NCI-H146 treated with DMSO at 0.1 percent for 48 hours (cell line): ENCODE results near the gene ZFHX3.

ENCODE experiments used
- DNase-seq: peaks from one replicate; lab custom pipeline; 2025; ENCODE audit not compliant: unreplicated experiment; lab: John Stamatoyannopoulos, UW

Gene ZFHX3

GRCh38 chr16:73068541-73069401, 20.8 kb upstream of the ZFHX3 start:
- DNase-seq, result no peak

DNA sequence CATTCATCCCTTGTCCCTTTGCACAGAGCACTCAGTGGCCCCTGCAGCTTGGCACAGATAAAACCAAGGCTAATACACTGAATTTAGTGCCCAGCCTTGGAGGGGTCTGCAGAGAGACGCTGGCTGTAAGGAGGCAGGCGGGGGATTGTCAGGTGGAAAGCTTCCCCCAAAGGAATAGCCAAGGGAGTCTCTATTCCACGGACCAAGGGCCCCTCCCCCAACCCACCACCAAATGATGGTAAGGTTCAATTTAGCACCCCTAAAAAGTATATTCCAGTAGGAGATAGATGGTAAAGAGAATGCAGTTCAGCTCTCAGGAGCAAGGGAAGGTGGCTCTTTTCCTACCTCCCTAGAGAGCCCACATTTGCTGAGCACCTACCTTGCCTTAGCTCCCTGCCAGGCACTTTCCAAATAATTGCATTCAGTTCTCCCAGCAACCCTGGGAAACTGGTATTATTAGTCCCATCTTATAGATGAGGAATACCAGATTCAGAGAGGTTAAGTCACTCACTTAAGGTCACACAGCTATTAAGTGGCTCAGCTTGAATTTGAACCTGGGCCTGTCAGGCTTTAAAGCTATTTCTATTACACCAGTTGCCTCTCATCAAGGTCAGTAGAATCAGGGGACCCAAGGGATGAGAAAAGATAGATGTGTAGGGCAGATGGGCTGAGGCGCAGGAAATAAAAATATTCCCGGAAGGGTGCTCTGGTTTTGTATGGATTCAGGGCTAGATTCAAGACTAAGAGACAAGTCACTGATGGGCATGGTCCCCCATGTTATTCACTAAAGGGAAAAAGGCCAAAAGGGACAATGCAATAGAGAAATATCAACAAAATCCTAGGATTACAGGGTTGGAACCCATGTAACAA, 20.0 kb upstream of the ZFHX3 start:
- no peak for DNase-seq

DNA sequence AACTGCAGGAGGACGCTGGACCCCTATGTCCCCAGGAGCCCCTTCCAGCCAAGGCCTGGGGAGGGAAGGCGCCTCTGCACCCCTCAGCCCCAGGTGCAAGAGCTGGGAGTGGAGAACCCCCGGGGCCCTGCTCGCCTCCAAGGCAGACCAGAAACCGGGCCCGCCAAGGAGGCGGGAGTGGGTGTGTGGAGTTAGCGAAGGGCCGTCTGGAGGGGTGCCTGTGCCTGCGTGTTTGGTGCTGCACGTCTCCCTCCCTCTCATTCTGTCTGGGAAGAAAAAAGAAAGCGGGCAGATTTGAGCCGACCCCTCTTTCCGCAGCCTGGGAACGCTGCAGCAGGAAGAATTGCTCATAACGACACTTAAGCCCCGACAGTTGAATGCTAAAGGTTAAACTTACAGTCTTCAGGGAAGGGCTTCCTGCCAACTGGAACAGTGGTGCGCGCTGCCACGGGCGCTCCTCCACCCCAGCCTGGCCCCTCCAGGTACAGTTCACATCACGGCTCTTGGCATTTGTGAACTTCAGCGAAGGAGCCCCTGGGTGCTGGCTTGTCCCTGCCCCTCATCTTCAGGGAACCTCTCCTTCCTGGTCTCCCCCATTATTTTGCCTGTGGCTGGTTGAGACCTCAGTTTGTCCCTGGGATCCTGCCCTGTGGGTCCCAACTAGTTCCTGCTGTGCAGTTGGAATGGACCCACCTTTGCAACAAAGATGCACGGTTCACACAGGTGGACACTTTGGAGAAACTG, 19.2 kb upstream of the ZFHX3 start:
- no peak for DNase-seq

- DNase-seq, result no peak
Measured at GRCh38 chr16:73066331-73066926, 18.5 kb upstream of the ZFHX3 start.

- no peak for DNase-seq
Measured at GRCh38 chr16:73065632-73066330, 17.9 kb upstream of the ZFHX3 start.

DNA sequence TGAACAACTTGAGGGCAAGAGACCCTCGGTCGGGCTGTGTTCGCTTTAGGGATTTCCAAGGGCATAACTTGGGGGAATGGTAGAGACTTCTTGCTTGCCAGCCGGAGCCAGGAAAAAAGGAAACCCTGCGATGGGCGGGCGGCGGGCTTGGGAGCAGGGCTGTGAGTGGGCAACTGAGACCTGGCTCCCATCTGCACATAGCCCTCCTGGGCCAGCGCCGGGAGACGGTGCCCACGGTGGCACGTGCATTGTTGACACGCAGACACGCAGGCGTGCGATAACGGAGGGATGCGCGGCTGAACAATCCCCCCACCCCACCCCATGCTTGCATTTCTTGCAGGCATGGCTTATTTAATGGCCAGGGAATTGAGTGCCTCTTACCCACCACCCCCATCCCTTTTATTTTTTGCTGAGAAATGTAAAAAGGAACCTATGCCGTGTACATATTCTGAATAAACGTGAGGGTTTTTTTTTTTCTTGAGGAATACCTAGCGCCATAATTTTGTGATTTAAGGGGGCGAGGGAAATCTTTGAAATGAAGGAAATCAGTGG, 17.1 kb upstream of the ZFHX3 start:
- no peak for DNase-seq

DNA sequence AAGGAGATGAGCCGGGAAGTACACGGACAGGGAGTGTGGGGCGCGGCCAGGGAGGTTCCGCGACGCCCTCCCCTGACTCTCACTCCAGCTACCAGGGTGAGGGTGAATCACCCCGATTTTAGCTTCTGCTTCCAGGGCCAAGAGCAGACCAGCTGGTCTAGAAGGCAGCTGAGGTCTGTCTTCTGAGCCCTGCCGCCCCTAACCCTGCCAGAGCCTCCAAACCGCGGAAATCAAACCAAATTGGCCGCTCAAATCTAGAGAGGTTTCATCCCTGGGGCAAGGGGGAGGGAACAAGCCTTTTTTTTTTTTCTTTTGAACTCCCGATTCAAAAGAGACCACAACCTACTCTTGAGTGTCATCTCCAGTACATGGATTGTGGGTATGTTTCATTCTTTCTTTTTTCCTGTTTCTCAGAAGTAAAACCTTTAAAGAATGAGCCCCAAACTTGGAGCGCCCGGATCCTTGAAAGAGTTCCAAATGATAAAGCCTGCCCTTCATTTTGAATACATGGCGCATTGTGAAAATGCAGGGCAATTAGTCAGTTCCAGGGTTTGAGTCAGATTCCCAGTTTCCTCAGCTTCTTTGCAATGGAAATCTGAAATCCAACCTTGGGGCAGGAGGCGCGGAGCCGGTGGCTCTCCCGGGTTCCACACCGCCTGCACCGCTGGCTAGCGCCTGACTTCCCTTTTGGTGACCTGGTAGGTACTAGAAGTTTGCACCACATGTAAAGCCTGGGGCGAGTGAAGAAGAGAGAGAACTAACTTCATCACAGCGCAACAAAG, 16.5 kb upstream of the ZFHX3 start:
- no peak for DNase-seq

DNA sequence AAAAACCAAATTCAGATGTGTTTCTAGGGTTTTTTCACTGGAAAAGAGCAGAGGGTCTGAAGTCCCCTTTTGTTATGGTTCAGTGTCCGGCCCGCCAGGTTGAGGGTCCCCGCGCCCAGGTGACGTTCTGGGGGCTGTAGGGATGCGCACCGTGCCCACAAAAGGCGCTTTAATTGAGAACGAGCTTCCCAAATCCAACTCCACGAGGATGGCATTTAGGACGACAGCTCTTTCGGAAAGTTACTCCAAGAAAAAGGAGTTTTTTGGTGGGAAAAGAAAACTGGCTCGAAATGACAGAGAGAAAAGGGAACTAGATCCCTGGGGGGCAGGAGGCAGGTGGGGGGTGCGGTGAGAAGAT, 15.9 kb upstream of the ZFHX3 start:
- DNase-seq, result no peak

DNA sequence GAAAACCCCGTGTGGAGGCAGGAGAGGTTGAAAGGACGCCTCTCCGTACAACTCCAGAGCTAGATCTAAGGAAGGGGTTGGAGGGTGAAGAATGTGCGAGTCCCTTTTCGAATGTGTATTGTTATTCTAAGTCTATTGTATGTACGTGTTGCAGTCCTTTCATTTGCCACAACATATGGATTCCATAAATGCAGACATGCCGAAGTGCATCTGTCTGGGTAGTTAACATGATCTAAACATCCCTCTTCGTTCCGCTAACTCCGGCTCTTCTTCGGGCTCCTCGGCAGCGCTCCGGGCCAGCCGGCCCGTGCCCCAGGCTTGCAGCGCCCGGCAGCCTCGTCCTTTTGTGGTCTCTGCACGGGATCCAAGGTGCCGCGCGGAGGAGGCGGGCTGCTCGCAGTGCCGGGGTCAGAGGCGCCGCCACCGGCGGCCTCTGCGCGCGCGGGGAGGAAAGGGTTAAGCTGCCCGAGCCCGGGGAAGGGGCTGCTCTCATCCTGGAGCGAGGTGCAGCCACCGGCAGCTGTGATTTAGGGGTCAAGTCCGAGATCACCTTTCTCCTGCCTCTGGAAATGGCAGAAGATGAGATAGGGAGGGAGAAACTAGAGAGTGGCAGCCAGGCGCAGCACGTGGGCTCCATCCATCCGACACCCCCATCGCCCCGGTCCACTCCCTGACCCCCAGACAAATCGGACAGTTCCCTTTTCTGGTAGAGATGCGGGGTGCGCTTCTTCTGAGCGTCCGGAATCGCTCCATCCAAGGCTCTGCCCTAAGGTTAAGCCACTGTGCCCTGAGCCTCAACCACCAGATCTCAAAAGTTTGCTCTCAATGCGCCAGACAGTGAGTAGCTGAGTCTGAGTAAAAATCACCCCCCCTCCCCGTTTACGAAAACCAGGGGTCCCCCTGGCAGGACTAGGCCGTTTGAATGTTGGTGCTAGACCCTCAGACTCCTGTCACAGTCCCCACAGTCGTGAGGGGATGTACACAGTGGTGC, 15.1 kb upstream of the ZFHX3 start:
- no peak for DNase-seq

DNA sequence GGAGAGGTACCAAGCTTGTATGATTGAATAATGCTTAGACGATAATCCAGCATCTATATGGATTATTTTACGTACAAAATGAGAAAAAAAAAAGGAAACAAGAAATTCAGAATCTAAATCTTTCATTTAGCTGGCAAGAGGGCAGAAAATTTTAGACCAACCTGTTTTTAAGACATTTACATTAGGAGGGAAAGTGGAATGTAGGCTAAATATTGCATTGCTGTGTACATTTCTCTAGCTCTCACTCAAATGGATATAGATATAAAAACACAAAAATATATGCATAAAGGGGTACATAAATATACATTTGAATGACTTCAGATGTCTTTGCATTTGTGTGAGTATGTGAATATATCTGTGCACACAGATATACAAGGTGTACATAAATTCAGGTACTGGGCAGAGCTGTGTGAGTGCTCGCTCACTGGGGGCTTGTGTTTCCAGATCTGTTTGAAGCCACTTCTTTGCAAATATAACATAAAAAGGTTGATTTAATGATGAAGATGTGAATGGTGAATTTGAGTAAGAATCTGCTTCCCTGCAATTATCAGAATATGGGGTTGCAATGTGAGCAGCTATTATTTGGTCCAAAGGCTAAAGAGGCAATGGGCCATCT, 14.2 kb upstream of the ZFHX3 start:
- no peak for DNase-seq

DNA sequence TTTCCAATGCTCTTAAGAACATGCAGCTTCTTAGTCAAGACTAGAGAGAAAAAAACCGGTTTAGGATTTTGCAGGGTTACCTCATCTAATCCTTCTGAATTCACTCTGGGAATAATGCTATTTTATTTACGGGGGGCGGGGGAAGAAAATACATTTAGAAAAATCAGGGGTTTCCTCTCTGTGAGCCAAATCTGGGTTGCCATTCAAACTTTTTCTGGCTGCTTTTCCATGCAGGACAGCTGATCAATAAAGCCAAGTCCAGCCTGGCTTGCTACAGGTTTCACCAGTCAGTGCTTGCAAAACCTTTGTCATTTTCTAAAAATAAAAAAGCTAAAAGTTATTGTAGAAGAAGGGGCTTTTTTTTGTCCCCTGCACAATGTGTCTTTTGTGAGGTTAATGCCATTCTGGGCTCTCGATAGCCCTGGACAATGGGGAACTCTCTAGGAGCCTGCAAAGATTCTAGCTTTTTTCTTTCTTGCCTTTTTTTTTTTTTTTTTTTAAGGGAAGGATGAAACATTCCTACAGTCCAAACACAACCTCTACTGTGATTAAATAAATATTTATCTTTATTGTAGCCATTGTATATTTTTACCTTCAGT, 13.1 kb upstream of the ZFHX3 start:
- DNase-seq, result no peak

GRCh38 chr16:73059779-73060615, 12.1 kb upstream of the ZFHX3 start:
- no peak for DNase-seq

GRCh38 chr16:73058616-73059409, 10.9 kb upstream of the ZFHX3 start:
- peak; percentile 54 for DNase-seq

GRCh38 chr16:73058221-73058615, 10.3 kb upstream of the ZFHX3 start:
- DNase-seq, result no peak

- DNase-seq, result no peak
Measured at GRCh38 chr16:73057291-73058210, 9.6 kb upstream of the ZFHX3 start.
